ENCODE data around the gene MAML2.

The MAML2 gene

DNA sequence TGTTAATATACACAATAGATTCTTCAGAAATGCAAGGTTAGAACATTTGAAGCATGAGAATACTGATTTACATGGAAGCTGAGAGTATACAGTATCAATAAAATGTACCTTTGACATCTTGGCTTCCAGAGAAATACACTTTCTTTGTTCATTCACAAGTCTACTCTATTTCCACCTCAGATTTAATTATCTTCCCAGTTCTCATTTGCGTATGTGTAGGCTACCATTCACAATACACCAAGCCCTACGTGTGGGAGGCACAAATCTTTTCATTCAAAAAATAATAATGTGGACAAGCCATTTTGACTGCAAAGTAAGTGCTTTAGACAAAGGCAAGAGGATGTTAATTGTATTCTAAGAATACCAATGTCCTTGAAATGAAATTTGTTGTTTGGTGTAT lies 286.4 kb downstream of the MAML2 start:
- no peak for DNase-seq

DNA sequence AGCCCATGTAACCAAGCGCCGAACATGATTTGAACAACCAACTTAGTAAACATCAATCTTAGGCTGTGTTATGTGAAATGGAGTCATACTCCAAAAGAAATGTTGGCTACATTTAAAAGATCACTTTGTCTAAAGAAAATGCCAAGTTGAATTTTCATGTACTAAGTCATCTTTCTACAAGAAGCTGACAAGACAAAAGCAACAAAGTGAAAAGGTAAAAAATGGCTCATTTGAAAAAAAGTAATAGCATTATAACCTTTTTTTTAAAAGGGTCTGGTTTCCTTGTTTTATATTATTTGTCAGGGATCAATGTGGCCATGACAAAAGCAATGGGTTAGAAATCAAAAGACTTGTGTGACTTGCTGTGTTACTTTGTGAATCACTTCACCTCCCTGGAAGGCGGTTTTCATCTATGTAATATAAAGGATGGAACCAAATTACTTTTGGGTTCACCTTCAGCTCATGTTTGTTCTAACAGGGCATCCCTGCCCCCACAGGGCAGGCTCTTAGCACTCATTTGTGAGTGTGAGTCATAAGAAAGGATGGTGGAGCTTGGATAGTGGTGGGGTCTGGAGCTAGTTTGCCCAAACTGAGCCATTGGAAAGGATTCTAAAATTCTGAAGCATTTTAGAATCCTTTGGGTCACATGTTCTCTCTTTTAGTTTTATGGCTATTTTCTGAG lies 287.1 kb downstream of the MAML2 start:
- no peak for DNase-seq

DNA sequence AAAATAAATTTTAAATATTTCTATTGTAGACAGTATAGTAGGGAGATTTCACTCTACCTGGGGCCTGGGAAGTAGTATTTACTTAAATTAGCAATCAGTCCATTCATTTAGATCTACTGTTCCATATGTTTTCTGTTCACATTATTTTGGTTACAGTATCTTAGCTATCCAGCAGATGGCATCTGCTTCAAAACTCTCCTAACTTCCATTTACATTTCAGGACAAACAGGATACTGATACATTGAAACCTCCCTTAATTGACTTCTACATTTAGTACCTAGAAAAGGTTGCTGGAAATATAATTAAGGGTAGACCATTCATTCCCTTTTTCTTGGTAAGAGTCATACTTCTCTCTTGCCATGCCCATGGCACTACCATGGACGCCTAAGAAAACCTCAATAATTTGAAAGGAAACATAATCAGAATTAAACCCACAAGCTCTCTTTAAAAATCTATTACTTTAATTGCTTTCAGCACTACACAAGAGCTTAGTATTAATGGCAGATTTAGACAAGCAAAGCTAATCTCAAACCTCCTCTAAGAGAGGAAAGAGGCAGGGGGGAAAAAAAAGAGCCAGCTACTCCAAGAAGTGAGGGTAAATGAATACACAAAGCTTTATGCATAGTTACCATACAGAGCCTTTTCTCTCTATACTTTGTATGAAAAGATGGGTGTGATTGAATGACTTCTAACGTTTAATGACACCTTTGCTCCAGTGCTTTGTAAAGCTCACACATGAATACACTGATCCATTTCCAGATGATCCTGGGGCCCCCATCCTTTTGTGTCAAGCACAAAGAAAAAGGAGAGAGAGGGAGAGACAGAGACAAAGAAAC lies 287.9 kb downstream of the MAML2 start:
- DNase-seq = peak; percentile 26

DNA sequence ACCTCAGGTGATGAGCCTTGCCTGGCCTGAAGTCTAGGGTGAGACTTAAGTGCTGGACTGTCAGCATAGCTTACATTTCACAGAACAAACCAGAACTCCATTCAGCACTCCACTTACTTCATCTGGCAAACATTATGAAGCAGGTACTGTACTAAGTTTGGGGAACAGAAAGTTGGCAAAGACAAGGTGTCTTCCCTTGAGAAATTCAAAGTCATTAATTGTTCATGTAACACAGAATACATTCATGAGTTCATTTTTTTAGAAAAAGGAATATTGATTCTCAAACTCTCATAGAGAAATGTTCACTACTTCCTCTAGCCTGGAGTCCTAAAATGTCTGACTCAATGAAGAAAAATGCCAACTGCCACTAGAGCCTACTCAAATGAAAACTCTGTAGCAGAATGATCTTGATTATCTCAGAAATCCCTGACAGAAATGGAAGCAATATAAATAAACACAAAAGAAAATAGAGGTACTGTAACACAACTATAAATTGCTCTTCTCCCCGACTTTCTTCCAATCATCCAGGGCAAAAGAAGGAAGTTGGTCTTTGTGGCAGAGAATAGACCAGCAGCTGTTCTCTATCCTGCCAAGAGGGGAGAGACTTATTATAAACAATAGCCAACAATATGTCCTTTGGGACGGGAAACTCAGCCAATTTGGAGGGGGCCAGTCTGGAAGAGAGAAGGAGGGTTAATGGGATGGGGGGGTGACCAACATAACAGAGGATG lies 289.9 kb downstream of the MAML2 start:
- peak; percentile 22 for DNase-seq

DNA sequence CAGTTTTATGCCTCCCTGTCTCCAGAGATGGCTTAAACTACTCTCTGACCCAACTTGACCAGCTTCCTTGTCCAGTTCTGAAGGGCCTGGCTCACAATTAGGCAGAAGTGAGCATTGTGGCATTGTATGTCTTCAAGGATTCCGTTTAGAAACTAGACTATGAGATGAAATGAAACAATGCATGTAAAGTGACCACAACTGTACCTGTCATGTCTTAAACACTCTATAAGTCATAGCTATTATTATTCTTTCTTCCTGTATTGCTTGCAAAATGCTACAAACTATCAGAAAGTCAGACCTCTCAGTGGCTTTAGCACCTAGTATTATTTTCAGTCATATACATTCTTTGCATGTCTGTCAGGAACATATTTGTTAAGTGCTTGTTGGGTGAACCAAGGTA lies 291.2 kb downstream of the MAML2 start:
- no peak for DNase-seq

DNA sequence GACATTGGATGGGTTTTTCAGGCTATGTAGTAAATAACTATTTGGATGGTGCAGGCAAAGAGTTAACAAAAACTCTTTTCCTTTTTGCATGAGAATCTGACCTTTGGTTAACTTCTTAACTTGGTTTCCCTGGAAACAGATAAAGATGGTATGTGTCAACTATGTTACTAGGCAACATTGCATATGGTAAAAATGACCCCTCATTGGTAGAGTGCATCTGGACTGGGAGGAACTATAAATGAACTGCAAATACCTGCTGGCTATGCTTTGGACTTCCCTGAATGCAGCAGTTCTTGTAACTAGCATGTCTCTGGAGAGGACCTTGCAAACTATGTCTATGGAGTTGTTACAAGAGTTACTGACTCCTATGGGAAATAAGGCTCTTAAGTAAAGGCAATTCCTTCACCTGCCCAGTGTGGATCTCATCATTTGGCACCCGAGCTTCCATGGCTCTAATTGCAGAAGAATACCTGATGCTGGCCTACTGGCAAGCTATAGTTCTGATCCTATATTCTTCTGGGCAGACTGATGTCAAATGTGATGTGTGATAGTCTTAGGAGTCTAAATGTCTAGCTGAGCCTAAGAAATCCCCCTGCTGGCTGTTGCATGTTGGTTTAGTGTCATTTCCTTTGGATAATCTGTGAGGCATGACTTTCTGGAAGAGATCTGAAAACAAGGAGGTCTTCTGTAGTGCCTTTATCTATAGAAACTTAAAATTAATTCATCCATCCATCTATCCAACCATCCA lies 292.4 kb downstream of the MAML2 start:
- no peak for DNase-seq

DNA sequence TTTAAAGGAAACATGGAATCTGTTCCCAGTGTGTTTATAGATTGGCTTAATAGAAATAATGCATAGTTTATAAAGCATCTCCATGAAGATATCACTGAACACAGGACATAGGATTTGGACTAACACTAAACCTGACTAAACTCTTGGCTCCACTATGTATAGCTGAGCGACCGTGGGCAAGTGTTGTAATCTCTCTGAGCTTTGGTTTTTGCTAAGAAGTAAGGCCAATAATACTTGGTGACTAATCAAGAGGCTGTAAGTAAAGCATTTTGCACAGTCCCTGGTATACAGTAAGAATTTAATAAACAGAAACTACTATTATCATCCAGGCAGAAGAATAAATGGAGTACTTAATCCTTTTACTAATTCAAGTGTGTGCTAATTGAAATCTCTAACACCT lies 293.6 kb downstream of the MAML2 start:
- no peak for DNase-seq

DNA sequence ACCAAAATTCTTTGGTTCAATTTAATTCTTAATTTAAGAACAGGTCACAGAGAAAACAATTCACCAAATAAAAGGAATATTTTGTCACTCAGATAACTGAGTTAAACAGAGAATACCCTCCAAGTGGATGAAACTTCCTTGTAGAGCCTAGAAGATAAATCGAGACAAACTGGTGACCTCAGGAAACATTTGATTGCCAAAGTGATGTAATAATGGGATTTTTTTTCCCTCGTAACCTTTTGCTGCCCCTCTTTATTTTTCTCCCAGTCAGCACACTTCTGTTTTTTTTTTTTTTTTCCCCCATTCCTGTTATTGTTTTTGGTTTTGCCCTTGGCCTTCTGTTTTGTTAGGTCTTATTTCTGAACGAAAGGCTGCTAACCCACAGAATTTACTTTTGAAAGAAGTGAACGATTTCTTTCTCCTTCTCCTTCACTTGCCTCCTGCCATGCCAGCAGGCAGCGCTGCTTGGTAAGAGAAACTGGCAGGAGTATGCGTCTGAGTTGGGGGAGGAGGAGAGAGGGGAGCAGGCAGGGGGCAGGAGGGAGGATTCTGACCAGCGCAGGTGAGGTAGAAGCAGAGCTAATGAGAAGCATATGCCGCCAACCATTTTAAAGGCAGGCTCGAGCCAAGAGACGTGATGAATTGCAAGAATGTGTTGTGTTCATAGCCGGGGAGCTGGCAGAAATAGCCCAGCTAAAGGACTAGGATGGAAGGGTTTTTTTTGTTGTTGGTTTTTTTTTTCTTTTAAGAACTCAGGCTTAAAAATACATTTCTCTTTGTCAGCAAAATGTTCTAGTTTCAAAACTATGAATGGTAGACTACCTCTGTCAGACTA lies 297.2 kb downstream of the MAML2 start:
- DNase-seq = no peak

DNA sequence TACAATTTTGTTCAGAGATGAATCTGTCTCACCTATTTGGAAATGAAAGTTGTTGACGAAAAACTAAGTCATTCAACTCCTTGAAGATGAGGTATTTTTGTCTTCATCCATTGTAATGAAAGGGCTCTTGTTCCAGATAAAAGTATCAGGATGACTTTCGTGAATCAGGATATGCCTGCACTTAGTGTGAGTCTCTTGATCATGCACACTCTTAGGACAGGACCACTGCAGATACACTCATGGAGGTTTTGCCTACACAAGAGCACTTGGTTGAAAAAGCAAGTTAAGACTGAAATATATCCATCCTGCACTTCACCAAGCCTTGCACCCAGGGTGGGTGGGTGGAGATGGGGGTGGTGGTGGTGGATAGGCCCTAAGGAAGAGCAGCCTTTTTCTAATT lies 298.2 kb downstream of the MAML2 start:
- no peak for DNase-seq

DNA sequence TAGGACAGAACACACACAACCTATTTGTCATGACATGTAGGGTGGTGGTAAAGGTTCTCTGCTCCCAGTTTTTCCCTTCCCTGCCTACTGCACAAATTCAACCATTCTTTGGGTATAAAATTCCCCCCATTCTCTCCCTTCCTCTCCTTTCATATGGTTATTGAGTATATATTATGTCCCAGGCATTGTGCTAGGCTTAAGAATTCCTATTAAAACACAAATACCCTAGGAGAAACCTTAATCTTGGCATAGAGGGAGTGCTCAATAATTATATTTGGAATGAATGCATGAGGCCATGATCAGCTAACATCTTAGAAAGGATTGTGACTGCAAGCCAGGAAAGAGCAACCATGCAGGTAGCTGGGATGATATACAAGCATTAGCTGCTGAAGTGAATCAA lies 298.7 kb downstream of the MAML2 start:
- no peak for DNase-seq

DNA sequence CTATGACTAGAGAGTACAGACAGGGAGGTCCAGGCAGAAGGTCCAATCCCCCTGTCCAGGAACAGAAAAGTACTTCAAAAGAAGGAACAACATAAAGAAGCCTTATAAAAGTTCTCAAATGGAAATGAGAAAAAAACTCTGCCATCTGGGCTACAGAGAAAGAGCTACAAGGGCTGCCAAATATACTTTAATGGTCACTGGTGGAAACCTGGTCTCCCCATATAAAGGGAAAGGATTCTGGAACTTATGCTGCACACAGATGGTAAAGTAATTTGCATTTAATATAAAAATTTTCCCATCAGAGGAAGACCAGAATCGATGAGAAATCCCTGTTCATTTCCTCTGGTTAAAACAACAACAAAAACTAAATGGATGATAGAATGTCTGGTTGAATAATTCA lies 299.7 kb downstream of the MAML2 start:
- no peak for DNase-seq

DNA sequence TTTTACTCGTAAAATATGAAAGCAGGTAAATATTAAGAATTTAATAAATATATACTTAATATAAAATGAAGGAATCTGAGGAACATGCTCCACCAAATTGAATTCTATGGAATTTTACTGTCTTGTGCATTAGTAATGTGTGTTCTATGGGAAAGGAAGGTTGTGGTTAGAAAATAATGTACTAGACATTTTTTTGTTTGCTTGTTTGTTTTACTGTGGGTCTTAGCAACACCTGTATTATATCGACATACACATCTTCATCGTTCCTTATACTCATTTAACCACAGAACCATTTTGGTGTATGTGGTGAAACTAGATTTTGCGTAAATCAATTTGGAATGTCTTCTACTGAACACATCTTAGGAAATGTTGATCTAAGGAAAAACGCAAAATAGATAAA lies 304.9 kb downstream of the MAML2 start:
- no peak for DNase-seq

DNA sequence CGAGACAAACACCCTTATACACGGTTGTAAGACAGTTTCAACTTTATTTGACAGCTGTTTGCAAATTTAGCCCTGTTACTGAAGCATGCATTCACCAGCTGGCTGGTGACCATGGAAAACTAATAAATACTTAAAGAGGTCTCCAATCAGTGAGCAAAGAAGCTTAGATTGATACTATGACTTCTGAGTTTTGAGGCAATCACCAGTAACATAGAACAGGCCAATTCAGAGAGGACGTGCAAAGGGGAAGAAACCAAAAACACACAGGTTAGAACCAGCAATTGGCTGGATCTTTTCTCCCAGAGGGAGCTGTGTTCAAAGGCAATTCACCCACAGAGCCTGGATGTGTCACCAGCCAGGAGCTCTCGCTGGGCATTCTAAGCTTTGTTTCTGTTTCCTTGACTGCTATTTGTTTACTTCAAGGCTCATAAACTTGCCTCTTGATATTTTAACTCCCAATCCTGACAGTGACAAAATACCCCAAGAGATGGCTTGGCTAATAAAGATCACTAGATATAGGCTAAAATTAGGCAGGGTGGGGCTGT lies 305.5 kb downstream of the MAML2 start:
- DNase-seq = no peak

DNA sequence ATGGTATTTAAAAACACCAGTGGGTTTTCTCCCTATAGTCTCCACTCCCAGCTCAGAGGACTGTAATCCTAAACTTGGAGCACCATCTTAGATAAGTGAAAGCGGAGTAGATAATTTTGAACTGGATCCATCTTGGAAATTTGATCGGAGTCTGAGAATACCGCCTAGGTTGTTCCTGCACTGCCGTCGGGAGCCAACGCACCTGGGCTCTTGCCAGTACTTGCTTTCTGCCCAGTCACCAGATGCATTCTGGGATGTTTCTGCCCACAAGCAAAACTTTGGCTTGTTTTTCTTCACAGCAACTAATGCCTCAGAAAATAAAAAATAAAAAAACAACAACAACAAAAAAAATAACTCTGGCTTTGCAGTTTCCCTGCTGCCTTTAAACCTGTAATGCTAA lies 306.1 kb downstream of the MAML2 start:
- no peak for DNase-seq

DNA sequence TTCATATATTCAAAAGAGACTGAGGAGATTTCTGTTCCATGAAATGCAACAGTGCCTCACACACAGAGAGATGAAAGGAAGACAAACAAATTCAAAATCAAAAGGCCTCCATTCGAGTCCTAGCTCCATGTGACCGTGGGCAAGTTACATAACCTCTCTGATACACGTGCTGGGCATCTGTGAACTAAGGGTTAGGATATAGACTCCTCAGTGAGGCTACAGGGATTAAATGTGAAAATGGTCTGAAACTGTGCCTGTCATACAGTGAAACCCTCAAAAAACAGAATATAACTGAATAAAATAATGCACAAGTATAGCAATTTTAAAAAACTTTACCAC lies 307.3 kb downstream of the MAML2 start:
- DNase-seq = no peak

DNA sequence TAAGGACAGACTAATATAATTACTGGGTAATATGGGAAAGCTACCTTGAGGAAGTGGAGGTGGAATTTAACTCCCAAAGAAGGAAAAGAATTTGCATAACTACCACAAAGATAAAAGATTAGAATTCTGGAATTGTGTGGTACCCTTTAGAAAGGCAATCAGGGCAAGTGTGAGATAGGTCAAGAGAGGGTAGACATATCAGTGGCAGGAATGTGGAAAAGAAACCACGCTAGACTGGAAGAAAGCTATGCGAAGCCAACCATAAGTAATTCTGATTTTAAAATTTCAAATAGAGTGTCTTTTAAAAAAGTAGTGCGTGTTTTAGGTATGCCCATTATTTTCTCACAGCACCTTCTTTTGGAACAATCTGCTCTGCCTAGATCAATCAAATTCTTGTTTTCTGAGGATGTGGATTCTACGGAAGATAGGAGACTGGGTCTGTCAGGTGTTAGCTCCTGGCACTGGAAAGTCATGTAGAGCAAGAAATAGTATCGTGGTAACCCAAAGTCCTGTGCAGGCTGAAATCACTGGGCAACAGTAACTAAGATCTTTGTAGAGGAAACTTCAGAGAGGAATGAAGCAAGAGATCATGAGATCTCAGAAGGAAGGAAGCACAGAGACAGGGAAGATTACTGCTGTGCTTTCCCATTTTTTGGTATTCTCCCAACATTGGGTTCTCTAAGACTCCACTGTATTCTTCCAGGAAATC lies 307.8 kb downstream of the MAML2 start:
- no peak for DNase-seq

DNA sequence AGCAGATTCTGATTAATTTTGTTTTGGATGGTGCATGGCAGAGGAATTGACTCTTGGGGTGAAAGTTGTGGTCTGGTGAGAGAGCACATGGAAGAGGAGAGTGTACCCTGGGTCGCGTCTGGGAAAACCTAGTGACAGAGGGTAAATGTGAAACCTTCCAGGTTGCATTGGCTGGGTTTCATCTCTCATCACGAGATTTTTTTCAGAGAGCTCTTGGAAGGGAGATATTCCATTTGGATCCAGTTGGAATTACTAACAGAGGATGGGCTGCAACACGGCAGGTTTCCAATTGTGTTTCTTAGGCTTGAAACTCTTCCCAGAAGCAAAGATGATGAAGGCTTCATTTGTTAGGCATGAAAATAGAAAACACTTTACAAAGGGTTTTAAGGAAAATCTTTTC lies 309.4 kb downstream of the MAML2 start:
- no peak for DNase-seq

DNA sequence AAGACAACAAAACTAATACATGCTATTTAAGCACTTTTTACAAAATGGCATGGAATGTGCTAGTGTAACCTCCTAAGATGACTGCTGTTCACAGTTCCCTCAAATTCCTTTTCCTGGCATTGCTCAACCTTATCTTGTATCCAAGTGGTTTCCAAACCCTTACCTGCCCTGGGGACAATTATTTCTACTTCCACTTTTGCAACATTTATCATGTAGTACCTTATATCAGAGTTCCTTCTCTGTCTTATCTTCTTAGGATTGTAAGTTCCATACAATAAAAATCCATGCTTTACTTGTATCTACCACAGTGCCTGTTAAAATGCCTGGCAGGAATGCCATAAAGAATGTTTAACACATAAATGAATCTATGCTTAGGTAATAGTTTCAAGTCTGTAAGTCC lies 309.9 kb downstream of the MAML2 start:
- no peak for DNase-seq

DNA sequence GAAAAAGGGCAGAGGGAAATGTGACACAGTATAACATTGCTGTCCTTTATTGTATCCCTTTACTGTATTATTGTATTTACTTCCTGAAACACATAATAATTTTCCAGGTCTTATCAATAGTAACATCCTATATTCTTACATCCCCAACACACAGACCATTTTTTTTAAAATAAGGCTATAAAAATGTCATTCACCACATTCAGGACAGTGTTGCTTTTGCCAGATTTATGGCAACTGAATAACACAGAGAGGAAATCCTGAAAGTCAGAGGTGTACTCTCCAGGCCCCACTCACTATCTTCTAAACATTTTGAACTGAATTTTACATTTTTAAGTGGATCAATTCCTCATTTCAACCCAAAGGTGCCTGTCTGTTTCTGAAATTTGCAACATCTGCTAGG lies 314.2 kb downstream of the MAML2 start:
- no peak for DNase-seq

DNA sequence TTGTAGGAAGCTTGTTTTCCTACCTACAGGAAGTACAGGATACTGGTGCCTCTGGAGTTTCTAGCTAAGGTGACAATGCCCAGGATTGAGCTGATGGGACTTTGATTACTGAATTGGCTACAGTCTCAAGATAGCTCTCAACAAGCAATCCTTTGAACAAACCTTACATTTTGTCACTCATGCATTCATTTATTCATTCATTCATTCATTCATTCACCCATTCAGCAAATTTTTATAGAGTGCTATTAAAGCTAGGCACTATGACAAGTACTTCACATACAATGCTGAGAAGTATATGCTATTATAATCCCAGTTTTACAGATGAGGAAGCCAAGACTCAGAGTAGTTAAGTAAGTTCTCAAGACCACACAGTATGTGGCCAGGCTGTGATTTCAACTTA lies 316.0 kb downstream of the MAML2 start:
- no peak for DNase-seq

DNA sequence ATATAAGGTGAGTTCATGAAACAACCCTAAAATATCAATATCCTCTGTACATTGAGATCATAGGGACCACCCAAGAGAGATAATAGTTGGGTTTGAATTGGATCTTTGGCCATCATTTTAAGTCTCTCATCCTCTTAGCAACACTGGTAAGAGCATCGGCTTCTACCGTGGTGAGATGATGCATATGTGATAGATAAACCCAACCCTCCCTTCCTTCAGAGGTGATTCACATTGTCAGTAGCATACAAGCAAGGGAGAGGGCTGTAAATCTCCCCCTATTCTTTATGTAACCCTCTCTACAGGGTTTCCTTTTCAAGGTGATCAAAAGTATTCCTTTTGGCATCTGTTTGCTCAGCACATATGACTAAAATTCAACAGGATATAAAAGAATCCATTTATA lies 316.7 kb downstream of the MAML2 start:
- DNase-seq = no peak

DNA sequence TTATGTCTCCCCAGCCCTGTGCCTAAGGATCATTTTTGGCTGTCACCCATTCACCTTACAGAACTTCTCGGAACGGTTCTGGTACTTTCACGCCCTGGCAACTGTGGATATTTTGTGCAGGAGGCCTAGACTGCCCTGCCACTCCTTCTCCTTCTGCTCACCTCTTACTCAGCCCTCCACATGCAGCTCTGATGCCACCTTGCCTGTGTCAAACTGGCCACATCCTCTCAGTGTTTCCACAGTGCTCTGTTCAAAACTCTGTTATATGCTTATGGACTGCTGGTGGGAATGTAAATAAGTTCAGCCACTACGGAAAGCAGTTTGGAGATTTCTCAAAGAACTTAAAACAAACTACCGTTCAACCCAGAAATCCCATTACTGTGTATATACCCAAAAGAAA lies 318.3 kb downstream of the MAML2 start:
- no peak for DNase-seq

Data from MV-4-11 (cell line).